Activated gamma-delta T cell treated with Interleukin-2 at 50 U/mL for 16 hours (primary cell): ENCODE measurements around the gene SIM2.

Experiments
- DNase-seq: peaks from one replicate; pipeline ENCODE4 v3.0.0-alpha.2; 2020

Gene SIM2

DNA sequence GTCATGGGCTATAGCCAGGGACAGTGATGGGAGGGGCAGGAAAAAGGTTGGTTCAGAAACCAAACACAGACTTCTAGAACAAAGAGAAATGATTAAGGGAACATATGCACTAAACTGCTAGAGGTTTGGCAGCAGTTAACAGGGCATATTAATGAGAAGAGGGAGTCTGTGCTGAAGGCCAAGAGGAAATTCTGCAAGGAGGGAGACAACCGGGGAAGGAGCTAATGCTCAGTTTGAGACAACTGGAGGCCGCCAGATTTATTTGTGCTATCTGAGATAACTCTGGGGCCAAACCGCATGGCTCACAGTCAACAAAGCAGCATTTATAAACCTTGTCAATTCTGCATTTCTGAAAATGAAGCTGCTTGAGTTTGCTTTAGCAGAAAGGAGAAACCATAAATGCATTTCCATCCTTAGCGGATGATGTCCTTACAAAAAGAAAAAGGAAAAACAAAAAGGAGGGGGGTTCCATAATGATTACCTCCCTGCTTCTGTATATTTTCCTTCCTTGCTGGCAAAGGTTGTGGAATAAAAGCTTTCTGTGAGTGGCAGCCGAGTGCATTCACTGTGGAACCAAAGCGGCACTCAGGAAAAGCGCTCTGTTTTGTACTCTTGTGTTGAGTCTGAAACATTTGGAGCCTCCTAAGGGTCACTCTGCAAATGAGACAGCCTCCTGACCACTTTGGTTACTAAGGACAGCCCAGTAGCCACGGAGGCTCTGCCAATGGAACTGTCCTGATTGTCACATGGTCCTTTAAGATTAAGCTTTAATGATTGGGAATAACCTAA is 70.3 kb downstream of the SIM2 start:
- DNase-seq, result no peak

- no peak for DNase-seq
Observed at GRCh38 chr21:36773117-36773516, 74.2 kb downstream of the SIM2 start.

GRCh38 chr21:36773995-36774394 is 75.1 kb downstream of the SIM2 start:
- DNase-seq, result no peak

DNA sequence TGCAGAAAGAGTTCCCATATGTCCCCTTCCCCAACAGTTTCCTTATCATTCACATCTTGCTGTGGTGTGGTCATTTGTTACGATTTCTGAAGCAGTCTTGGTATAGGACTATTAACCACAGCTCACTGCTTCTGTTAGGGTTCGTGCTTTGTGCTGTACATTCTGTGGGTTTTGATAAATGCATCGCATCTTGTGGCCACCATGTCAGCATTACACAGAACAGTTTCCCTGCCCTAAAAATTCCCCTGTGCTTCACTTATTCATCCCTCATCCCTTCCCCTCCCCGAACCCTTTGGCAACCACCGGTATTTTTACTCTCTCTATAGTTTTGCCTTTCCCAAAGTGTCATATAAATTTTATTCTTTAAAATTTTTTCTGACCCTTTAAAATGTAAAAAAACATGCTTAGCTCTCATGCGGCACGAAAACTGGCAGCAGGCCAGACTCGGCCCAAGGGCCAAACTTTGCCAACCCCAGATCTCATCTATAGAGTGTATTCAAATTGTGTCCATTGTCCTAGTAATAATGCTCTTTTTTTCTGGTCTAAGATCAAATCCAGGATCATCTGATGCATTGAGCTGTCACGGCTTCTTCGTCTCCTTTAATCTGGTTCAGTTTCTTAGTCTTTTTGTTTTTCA is 78.2 kb downstream of the SIM2 start:
- no peak for DNase-seq

DNA sequence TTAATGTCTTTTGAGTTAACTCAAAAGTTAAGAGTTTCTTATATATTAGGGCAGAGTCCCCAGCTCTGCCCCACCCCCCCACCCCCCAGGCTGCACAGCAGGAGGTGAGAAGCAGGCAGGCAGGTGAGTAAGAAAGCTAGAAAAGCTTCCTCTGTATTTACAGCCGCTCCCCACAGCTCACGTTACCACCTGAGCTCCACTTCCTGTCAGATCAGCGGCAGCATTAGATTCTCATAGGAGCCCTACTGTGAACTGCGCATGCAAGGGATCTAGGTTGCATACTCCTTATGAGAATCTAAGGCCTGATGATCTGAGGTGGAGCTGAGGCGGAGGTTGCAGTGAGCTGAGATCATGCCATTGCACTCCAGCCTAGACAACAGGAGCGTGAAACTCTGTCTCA is 81.9 kb downstream of the SIM2 start:
- no peak for DNase-seq

- DNase-seq, result no peak
Observed at GRCh38 chr21:36783612-36784374, 84.9 kb downstream of the SIM2 start.

GRCh38 chr21:36784947-36785346 is 86.0 kb downstream of the SIM2 start:
- no peak for DNase-seq

DNA sequence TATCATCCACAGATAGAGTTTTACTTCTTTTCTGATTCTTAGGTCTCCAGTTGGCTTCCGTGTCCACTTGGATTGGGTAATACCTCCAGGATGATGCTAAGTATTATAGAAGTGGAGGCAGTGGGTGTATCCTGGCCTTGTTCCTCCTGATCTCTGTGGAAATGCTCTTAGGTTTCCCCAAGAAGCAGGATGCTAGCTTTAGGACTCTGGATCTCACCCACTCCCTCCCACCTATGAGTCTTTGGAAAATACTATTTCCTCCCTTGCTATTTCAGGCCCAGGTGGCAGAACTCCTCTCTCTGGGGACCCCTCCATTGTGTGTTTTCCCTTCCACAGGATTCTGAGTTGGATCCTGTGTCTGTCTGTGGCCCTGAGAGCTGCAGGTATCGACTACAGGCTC is 86.7 kb downstream of the SIM2 start:
- no peak for DNase-seq

- no peak for DNase-seq
Observed at GRCh38 chr21:36786186-36786585, 87.3 kb downstream of the SIM2 start.

DNA sequence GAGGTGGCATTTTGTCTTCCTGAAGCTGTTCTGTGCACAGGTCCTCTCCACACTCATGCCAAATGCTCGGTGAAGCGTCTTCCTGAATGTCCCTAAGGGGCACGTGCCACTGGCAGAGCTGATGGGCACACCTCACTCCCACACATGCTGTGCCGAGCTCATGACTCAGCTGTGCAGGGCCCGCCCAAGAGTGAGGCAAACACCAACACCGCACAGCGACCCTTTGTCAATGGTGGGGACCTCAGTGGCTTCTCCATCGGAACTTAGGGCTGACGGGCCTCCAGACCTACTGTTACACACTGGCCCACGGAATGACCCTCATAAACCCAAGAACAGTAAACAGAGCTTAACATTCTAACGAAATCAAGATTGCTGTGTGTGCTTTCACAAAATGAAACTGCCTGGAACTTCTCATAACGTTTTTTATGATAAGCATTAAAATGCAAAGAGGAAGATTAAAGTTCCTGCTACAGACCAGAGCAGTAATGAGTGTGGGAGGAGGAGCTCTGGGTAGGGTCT is 89.3 kb downstream of the SIM2 start:
- no peak for DNase-seq

- DNase-seq, result no peak
Observed at GRCh38 chr21:36790616-36791015, 91.7 kb downstream of the SIM2 start.

DNA sequence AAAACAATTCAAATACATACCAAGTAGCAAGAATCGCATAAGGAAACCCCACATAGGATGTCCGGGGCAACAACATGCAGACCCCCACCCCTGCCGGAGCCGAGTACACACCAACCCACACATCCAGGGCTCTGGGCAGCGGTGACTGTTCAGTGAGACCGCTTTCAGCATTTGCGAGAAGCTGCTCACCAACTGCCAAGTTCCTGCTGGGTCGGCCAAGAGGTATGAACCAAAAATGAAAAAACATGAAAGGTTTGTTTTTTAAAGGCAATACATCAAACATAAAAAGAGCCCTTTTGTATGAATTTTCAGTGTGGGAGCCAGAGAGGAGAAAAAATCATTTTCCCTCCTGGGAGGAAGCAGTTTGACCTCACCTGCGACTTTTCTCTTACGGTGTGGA is 92.3 kb downstream of the SIM2 start:
- DNase-seq, result no peak

DNA sequence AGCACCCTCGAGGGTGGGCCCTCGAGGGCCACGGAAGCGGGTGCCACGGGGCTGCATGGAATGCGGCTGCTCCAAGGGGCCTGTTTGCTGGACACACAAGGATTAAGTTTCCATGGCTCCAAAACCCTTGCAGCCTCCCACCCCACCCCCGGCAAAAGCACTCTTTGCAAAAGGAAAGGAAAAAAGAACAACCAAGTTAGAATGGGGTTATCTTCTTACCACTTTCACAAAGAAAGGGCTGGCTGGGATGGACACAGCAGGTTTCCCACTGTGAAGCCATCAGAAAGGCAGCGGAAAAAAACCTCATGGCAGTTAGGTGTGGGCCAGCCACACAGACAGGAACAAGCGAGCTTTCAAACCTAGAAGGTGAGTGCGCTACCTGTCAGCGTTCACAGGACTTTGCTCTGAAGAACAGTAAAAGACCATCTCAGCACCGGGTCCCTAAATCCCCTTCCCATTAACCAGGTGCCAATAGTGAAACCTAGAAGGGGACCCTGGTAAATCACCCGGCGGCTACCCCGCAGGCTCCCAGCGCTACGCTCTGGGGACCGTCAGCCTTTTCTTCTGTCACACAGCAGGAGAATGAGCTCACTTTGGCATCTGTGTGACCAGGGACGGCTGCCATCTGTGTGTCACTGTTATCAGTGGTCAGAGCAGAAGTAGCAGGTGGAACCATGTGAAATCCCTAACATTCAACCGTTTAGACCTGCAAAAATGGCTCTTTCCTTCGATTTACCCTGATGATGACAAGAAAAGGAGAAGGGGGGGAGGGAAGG is 93.0 kb downstream of the SIM2 start:
- DNase-seq, result no peak

GRCh38 chr21:36792505-36792967 is 93.6 kb downstream of the SIM2 start:
- no peak for DNase-seq

DNA sequence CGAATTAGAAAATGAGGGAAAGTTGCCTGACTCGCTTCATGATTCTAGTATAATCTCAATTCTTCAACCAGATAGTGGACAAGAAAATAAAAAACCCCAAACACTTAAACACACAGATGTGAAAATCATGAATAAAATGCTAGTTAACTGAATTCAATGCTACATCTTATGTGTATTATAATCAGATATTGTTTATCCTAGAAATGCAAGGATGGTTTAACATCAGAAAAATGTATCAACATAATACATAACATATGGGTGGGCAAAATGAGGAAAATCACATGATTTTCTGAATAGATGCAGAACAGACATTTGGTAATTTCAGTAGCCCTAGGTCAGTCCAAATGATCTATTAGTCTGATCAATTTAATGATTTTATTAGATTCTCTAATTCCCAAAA is 97.2 kb downstream of the SIM2 start:
- DNase-seq, result no peak

DNA sequence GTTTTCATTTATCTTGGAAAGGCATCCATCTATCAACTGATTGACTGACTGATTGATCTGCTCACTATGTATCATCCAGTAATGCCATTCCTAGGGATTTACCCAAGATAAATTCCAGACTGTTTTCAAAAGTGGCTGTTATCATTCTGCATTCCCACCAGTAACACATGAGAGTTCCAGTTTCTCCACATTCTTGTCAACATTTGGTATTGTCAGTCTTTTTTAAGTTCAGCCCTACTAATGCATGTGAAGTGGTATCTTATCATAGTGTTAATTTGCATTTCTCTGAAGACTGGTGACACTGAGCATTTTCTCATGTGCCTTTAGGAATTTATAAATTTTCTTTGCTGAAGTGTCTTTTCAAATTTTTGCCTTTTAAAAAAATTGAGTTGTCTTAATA is 99.6 kb downstream of the SIM2 start:
- DNase-seq, result no peak
